ENCODE data around the gene CXCL16. TPM values are rescaled to one million over a fixed set of nuclear protein-coding genes. Genes with fewer than 3 reads are reported as not detected.

The CXCL16 gene
- total and polyA plus RNA-seq, 2 of the 13 experiments (the other 11 are each of a cell fraction or from before 2014, with no cell fraction given): 9.4 to 101 TPM

DNA sequence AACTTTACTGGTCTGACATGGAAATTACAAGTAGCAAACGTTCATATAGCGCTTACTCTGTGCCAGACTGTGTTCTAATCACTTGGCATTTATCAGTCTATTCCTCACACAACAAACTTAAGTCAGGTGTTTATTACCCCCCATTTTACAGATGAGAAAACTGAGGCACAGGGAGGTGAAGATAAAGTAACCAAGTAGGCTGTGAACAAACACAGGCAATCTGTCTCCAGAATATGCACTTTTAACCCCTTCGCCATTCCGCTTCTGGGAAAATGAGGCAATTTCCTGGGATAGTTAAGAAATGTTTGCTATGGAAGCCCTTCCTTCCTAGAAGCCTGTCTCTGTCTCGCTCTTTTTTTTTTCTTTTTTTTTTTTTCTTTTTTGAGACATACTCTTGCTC lies 12.2 kb upstream of the CXCL16 start (continued):
- TF ChIP-seq, protein P1, sequence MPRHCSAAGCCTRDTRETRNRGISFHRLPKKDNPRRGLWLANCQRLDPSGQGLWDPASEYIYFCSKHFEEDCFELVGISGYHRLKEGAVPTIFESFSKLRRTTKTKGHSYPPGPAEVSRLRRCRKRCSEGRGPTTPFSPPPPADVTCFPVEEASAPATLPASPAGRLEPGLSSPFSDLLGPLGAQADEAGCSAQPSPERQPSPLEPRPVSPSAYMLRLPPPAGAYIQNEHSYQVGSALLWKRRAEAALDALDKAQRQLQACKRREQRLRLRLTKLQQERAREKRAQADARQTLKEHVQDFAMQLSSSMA (CRISPR knock-in tag; IDR thresholded peaks at IDR 0.05): no peak
- TF ChIP-seq TAF1 (CRISPR knock-in tag; IDR thresholded peaks at IDR 0.05) (no peak), ZNF230 (CRISPR knock-in tag; IDR thresholded peaks at IDR 0.05) (no peak), HNRNPH1 (optimal IDR thresholded peaks at IDR 0.05; ENCODE audit: low read depth, low read length) (no peak), HNF4G (IDR thresholded peaks at IDR 0.05; ENCODE audit: borderline replicate concordance, low read depth, low read length) (no peak), HNF4G (CRISPR knock-in tag; IDR thresholded peaks at IDR 0.05; ENCODE audit: borderline replicate concordance, low read depth) (no peak), KMT2B (CRISPR knock-in tag; IDR thresholded peaks at IDR 0.05) (no peak), ZNF709 (CRISPR knock-in tag; IDR thresholded peaks at IDR 0.05) (no peak), ZNF549 (CRISPR knock-in tag; IDR thresholded peaks at IDR 0.05) (no peak), ZNF670 (CRISPR knock-in tag; IDR thresholded peaks at IDR 0.05; ENCODE audit: borderline replicate concordance) (no peak), KDM2A (CRISPR knock-in tag; IDR thresholded peaks at IDR 0.05; ENCODE audit: borderline replicate concordance, low read depth) (no peak), ZFP36L1 (CRISPR knock-in tag; IDR thresholded peaks at IDR 0.05) (no peak), ZNF451 (CRISPR knock-in tag; IDR thresholded peaks at IDR 0.05) (no peak), ZBTB8A (CRISPR knock-in tag; IDR thresholded peaks at IDR 0.05; ENCODE audit: borderline replicate concordance, low read depth) (no peak), MIER3 (CRISPR knock-in tag; IDR thresholded peaks at IDR 0.05; ENCODE audit: borderline replicate concordance) (0 out of 2 replicates have a peak, but pooled peaks have one; percentile 15), ZMYM2 (CRISPR knock-in tag; IDR thresholded peaks at IDR 0.05) (peak; percentile 91), ZMYM3 (CRISPR knock-in tag; IDR thresholded peaks at IDR 0.05) (peak; percentile 96), MAF1 (CRISPR knock-in tag; IDR thresholded peaks at IDR 0.05; ENCODE audit: borderline replicate concordance) (no peak), HDAC6 (IDR thresholded peaks at IDR 0.05; ENCODE audit: low read depth, low read length) (no peak), ARNTL (CRISPR knock-in tag; IDR thresholded peaks at IDR 0.05) (no peak), ZNF749 (CRISPR knock-in tag; IDR thresholded peaks at IDR 0.05; ENCODE audit: borderline replicate concordance) (no peak), GABPA (IDR thresholded peaks at IDR 0.05; ENCODE audit: low read depth, low read length) (no peak), GABPA (CRISPR knock-in tag; IDR thresholded peaks at IDR 0.05; ENCODE audit: low read depth) (peak; percentile 37; the same call in 1 of the 2 replicates), GABPB1 (CRISPR knock-in tag; IDR thresholded peaks at IDR 0.05) (peak; percentile 54)
- TF ChIP-seq, protein P2, sequence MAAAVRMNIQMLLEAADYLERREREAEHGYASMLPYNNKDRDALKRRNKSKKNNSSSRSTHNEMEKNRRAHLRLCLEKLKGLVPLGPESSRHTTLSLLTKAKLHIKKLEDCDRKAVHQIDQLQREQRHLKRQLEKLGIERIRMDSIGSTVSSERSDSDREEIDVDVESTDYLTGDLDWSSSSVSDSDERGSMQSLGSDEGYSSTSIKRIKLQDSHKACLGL (CRISPR knock-in tag; IDR thresholded peaks at IDR 0.05): no peak
- TF ChIP-seq, protein P3, sequence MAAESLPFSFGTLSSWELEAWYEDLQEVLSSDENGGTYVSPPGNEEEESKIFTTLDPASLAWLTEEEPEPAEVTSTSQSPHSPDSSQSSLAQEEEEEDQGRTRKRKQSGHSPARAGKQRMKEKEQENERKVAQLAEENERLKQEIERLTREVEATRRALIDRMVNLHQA (CRISPR knock-in tag; IDR thresholded peaks at IDR 0.05): no peak
- TF ChIP-seq, protein P4, sequence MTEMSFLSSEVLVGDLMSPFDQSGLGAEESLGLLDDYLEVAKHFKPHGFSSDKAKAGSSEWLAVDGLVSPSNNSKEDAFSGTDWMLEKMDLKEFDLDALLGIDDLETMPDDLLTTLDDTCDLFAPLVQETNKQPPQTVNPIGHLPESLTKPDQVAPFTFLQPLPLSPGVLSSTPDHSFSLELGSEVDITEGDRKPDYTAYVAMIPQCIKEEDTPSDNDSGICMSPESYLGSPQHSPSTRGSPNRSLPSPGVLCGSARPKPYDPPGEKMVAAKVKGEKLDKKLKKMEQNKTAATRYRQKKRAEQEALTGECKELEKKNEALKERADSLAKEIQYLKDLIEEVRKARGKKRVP (CRISPR knock-in tag; IDR thresholded peaks at IDR 0.05): peak in 1 of 2 experiments; percentile 95; a peak in 2 of 4 replicates
- TF ChIP-seq, protein P5, sequence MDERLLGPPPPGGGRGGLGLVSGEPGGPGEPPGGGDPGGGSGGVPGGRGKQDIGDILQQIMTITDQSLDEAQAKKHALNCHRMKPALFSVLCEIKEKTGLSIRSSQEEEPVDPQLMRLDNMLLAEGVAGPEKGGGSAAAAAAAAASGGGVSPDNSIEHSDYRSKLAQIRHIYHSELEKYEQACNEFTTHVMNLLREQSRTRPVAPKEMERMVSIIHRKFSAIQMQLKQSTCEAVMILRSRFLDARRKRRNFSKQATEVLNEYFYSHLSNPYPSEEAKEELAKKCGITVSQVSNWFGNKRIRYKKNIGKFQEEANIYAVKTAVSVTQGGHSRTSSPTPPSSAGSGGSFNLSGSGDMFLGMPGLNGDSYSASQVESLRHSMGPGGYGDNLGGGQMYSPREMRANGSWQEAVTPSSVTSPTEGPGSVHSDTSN (CRISPR knock-in tag; IDR thresholded peaks at IDR 0.05): no peak

Data from HepG2 (cell line).